GM19452 (cell line): Measurements from ENCODE around the gene SKOR1.
A peak's percentile ranks its signal among the peaks of the same experiment; 100 is the strongest.

Experiments
- ATAC-seq: cut with Tn5 transposase; IDR thresholded peaks from one replicate; pipeline ENCODE4 v1.9.1; 2021; ENCODE audit not compliant: unreplicated experiment

The SKOR1 gene

DNA sequence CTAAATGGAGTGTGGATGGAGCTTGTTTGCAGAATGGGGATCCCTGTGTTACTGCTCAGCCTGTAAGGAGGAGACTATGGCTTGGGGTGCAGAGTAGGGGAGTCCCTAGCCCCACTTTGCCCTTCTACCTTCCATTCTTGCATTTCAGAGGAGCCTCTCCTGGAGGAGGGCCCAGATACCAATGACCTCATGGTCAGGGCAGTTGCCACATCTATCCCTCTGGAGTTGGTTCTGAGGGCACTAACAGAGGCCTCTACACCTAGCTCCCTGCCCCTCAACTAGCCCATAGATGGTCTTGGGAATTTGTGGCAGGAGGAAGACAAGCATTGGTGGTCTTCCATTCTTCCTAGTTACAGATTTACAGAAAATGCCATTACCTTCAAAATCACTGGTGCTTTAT, 6.1 kb downstream of the SKOR1 start:
- no peak for ATAC-seq

DNA sequence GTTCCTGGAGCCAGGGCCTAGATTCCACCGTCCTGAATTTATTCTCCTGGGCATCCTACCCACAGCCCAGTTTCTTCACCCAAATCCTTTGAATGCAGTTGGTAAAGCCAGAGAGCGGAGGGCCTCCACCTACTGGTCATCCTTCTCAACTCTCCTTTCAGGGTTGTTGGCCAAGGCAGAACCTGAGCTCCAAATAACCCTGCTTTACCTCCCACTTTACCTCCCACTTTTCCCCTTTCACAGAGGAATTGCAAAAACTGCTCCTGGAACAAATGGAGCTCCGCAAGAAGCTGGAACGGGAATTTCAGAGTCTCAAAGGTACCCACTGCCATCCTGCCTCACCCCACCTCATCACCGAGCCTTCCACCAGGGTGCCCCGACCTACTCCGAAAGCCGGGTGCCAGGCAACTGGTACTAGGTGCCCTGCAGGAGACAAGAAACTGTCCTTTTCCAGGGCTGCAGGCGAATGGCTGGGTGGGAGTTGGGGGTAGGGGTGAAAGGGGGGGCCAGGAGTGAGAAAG, 6.8 kb downstream of the SKOR1 start:
- no peak for ATAC-seq

DNA sequence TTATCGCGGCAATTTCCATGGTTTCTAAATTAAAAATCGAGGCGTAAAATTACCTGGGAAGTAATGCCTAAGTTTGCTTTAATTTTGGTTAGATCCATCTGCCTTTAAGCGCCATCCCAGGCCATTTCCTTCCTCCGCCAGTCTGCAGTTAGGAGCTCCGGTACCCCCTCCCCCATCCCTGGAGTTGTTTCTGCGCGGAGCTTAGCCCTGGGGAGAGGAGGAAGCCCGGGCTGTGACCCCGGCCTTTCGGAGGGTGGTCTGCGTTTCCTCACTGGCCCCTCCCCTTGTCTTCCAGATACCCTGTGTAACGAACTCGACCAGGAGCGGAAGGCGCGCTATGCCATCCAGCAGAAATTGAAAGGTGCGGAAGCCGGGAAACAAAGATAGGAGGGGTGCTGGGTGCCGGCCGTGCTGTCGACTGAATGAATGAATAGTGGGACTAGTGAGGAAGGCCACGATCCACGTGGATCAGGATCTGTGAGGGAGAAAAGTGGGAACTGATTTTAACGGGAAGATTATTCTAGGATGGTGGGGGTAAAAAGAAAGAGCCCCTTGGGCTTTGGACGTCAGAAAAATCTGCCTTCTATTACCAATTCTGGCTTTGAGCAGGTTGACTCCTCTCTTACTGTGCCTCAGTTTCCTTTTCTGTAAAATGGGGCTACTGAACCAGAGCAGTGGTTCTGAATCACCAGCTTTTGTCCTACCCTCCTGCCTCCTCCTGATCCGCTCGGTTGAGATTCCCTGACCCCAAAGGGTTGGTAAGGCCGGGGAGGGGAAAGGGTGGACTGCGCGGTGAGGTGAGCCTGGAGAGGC, 7.8 kb downstream of the SKOR1 start:
- no peak for ATAC-seq

- no peak for ATAC-seq
Observed at GRCh38 chr15:67833710-67834511, 8.6 kb downstream of the SKOR1 start.

DNA sequence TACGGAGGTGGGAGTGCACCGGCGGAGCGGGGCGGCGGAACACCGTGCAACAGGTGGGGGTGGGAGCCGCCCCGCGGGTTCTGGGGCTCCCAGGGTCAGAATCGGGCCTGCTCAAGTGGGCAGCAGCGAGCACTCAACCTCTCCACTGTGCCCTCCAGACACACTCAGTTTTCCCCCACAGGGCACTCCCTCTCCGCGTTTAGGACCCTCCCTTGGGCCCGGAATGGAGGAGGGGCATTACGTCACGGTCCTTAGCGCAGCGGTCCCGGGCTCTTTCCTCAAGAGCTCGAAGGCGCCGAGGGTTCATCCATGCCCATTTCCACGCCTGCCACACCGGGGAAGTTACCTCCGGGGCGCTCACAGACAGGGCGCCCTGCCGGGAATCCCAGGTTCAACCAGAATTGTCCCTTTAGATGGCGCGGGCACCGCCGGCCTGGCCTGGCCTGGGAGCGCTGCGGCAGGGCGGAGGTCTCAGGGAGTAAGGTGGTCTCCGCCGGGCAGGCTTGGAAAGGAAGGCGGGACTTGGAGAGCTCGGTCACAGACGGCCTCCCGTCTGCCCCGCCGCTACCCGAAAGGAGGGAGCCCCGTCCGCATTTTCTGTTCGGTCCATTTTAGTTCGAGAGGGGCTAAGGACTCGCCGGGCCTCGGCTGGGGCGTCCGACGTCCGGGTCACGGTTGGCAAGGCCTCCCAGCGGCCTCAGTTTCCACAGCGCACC, 9.4 kb downstream of the SKOR1 start:
- no peak for ATAC-seq

- no peak for ATAC-seq
Observed at GRCh38 chr15:67835297-67836133, 10.2 kb downstream of the SKOR1 start.

- no peak for ATAC-seq
Observed at GRCh38 chr15:67836134-67836455, 10.8 kb downstream of the SKOR1 start.

GRCh38 chr15:67836477-67836876, 11.2 kb downstream of the SKOR1 start:
- ATAC-seq, result no peak

- ATAC-seq, result no peak
Observed at GRCh38 chr15:67836955-67837354, 11.6 kb downstream of the SKOR1 start.

DNA sequence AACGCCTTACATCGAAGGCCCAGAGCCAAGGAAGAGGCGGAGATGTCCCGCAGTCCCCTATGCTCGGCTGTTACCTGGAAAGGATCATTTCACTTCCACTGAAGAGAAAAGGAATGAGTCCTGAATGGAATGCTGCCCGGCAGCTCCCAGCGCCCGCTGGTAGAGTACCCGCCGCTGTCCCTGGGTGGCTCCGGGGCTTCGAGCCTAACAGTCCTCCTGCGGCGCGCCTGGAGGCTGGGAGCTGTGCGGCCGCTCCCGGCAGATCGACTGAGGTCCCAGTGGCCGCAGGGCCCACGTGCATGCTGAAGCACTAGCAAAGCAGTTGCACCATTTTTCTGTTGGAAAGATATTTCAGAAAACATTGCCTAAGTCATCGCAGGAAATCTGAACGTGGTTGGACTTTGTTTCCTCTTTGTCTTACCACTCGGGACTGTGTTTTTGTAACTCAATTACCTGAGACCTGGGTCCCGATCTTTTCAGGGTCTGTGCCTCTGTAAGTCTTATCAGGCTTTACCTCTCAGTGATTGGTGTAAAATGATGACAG, 13.6 kb downstream of the SKOR1 start:
- no peak for ATAC-seq

- peak; percentile 7 for ATAC-seq
Observed at GRCh38 chr15:67839499-67839928, 14.2 kb downstream of the SKOR1 start.

GRCh38 chr15:67839929-67840748, 14.8 kb downstream of the SKOR1 start, which contains the start of gene RNU6-1:
Gene RNU6-1 (minus strand): TSS chr15:67840045.
- ATAC-seq, result peak; percentile 86

- no peak for ATAC-seq
Observed at GRCh38 chr15:67840749-67841512, 15.6 kb downstream of the SKOR1 start.

GRCh38 chr15:67841513-67841762, 16.1 kb downstream of the SKOR1 start:
- ATAC-seq, result no peak

DNA sequence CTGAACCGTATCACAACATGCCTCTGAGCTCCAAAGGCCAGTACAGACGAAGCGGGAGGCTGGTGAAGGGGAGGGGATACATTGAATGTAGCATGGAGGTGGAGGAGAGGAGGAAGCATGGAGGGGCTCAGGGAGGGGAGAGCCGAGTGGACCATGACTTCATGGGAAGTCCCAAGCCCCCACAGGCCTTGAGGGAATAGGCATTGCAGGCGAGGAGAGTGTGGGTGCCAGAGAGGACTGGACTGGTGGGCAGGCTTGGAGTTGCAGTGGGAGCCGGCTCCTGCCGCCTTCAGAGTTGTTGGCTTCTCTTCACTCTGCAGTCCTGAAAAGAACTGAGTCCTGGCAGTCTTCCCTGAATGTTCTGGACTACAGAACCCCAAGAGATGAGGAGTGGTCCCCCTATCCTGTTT, 17.8 kb downstream of the SKOR1 start:
- no peak for ATAC-seq

DNA sequence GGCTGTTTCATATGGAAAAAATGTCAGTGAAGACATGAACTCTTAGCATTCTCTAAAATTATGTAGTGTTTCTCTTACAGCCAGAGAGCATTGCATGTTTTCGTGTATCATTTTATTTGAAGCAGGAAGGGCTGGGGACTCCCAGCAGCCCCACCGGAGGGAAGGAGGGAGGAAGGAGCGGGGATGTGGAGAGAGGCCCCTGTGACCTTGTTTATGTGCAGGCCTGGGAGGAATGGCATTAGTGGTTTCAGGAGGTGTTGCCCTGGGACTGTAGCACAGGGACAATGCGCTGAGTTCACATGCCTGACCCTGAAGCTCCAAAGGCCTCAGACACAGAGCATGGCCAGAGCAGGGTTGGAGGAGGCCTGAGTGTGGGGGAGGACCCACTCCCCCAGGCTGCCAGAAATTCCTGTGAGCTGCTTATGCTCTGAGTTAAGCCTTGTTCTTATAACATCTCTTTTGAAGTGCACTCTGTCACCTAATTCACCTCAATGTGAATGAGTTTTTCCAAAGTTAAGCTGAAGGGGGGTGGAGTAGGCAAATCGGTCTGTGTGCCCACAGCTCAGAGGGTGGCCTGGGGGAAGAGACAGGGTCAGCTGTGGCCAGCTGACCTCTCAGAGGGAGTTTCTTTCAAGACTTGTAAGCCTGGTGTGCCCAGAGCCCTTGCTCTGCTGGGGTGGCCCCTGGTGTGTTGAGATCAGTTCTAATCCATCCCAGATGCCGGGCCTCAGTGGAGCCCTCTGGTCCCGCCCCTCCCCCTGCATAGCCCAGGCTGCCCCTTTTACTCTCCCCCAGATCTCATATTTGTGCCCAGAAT, 18.5 kb downstream of the SKOR1 start:
- no peak for ATAC-seq

DNA sequence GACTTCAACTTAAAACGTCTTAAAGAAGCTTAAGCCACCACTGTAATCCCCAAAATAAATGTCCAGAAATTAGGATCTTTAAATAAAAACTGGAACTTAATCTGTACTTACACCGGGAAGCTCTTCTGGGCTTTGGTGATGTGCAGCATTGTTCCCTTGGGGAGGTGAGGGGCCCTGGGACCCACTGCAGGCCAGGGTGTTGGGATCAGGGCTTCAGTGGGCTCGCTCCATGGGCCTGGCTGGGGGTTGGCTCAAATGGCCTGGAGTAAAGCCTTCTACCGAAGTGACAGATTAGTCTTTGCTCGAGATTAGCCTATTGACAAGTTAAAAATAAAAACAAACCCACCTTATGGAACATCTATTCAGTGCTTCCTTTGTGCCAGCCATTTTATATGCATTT, 20.7 kb downstream of the SKOR1 start:
- ATAC-seq, result no peak

DNA sequence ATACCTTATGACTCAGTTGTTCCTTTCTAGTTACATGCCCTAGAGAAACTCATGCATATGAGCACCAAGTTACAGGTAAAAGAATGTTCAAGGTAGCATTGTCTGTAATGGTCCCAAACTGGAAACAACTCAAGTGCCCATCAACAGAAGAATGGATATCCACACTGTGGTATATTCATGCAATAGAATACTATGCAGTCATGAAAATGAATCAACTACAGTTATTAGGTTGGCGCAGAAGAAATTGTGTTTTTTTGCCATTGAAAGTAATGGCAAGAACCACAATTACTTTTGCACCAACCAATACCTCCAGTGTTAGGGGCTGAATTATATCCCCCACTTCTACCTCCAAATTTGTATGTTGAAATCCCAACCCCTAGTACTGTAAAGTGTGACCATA, 24.2 kb downstream of the SKOR1 start:
- ATAC-seq, result no peak
